ENCODE data around the gene MRPL42.
"Not testable (repeated sequence)": the region's sequence is repeated elsewhere in the genome, so short reads cannot be mapped to it uniquely, and the experiment has no call there.

The MRPL42 gene

GRCh38 chr12:93467351-93468007, at the start of gene MRPL42:
MRPL42 (plus strand) TSS chr12:93467514; CDS start chr12:93469286, 1,772 bp downstream.
- FAIRE-seq: peak; percentile 40

- FAIRE-seq: no peak
These were observed 49.3 kb upstream of the MRPL42 start for GRCh38 chr12:93417967-93418480.

GRCh38 chr12:93419388-93420034, 47.8 kb upstream of the MRPL42 start:
- FAIRE-seq: peak; percentile 87

GRCh38 chr12:93422050-93422449, 45.3 kb upstream of the MRPL42 start:
- no peak for FAIRE-seq

GRCh38 chr12:93425736-93426411, 41.4 kb upstream of the MRPL42 start:
- no peak for FAIRE-seq

- no peak for FAIRE-seq
These were observed 40.9 kb upstream of the MRPL42 start for GRCh38 chr12:93426412-93426805.

GRCh38 chr12:93427779-93428564, 39.3 kb upstream of the MRPL42 start:
- FAIRE-seq: no peak

GRCh38 chr12:93429448-93429847, 37.9 kb upstream of the MRPL42 start:
- no peak for FAIRE-seq

GRCh38 chr12:93429852-93430251, 37.5 kb upstream of the MRPL42 start:
- FAIRE-seq: no peak

- no peak for FAIRE-seq
These were observed 37.0 kb upstream of the MRPL42 start for GRCh38 chr12:93430280-93430679.

- not testable (repeated sequence) for FAIRE-seq
These were observed 35.3 kb upstream of the MRPL42 start for GRCh38 chr12:93432031-93432430.

- no peak for FAIRE-seq
These were observed 33.0 kb upstream of the MRPL42 start for GRCh38 chr12:93434256-93434865.

GRCh38 chr12:93438266-93439050, 28.9 kb upstream of the MRPL42 start:
- no peak for FAIRE-seq

- FAIRE-seq: no peak
These were observed 27.1 kb upstream of the MRPL42 start for GRCh38 chr12:93440043-93440835.

- FAIRE-seq: no peak
These were observed 26.2 kb upstream of the MRPL42 start for GRCh38 chr12:93441081-93441616.

GRCh38 chr12:93441617-93442410, 25.5 kb upstream of the MRPL42 start, which contains the start of gene UBE2N:
UBE2N (minus strand) TSS chr12:93441947; CDS start chr12:93441884, 63 bp downstream.
- FAIRE-seq: no peak

GRCh38 chr12:93442411-93443340, 24.6 kb upstream of the MRPL42 start:
- no peak for FAIRE-seq

- FAIRE-seq: no peak
These were observed 23.7 kb upstream of the MRPL42 start for GRCh38 chr12:93443576-93443975.

All from A204.1 (cell line).